Activated CD4-positive, CD25-positive, alpha-beta regulatory T cell treated with anti-CD3 and anti-CD28 coated beads, Interleukin-2, amount 50 U/mL, for 16 hours (primary cell): ENCODE results near the gene LRMDA.
A peak's percentile ranks its signal among the peaks of the same experiment; 100 is the strongest.
"Not testable (repeated sequence)": the region's sequence is repeated elsewhere in the genome, so short reads cannot be mapped to it uniquely, and the experiment has no call there.

Experiments used
- DNase-seq: peaks from one replicate; pipeline ENCODE4 v3.0.0-alpha.2; 2020; ENCODE audit warnings: low read depth, low spot score

Gene LRMDA

GRCh38 chr10:76488602-76489001, 1057.2 kb downstream of the LRMDA start:
- no peak for DNase-seq

- DNase-seq = no peak
Measured at GRCh38 chr10:76491216-76491615, 1059.8 kb downstream of the LRMDA start.

- DNase-seq = no peak
Measured at GRCh38 chr10:76492026-76492425, 1060.6 kb downstream of the LRMDA start.

GRCh38 chr10:76492678-76493472, 1061.5 kb downstream of the LRMDA start:
- DNase-seq = no peak

- DNase-seq = no peak
Measured at GRCh38 chr10:76497666-76498065, 1066.2 kb downstream of the LRMDA start.

GRCh38 chr10:76504823-76505222, 1073.4 kb downstream of the LRMDA start:
- DNase-seq = no peak

- no peak for DNase-seq
Measured at GRCh38 chr10:76509446-76509845, 1078.0 kb downstream of the LRMDA start.

GRCh38 chr10:76514321-76514720, 1082.9 kb downstream of the LRMDA start:
- DNase-seq = no peak

GRCh38 chr10:76514869-76515268, 1083.4 kb downstream of the LRMDA start:
- no peak for DNase-seq

- DNase-seq = no peak
Measured at GRCh38 chr10:76522547-76522946, 1091.1 kb downstream of the LRMDA start.

- no peak for DNase-seq
Measured at GRCh38 chr10:76523246-76523645, 1091.8 kb downstream of the LRMDA start.

- no peak for DNase-seq
Measured at GRCh38 chr10:76523791-76524351, 1092.4 kb downstream of the LRMDA start.

GRCh38 chr10:76526833-76527232, 1095.4 kb downstream of the LRMDA start:
- not testable (repeated sequence) for DNase-seq

- no peak for DNase-seq
Measured at GRCh38 chr10:76540331-76540730, 1108.9 kb downstream of the LRMDA start.

- no peak for DNase-seq
Measured at GRCh38 chr10:76540786-76541185, 1109.4 kb downstream of the LRMDA start.

- DNase-seq = no peak
Measured at GRCh38 chr10:76541852-76542251, 1110.4 kb downstream of the LRMDA start.

- no peak for DNase-seq
Measured at GRCh38 chr10:76542307-76542930, 1111.0 kb downstream of the LRMDA start.

- DNase-seq = no peak
Measured at GRCh38 chr10:76543655-76544054, 1112.2 kb downstream of the LRMDA start.

- no peak for DNase-seq
Measured at GRCh38 chr10:76544789-76545188, 1113.4 kb downstream of the LRMDA start.

GRCh38 chr10:76546411-76546810, 1115.0 kb downstream of the LRMDA start:
- DNase-seq = no peak

- peak; percentile 4 for DNase-seq
Measured at GRCh38 chr10:76547352-76547972, 1116.0 kb downstream of the LRMDA start.

GRCh38 chr10:76548716-76549115, 1117.3 kb downstream of the LRMDA start:
- no peak for DNase-seq
